B cell (primary cell): ENCODE results near the gene CCNT2. TPM values are rescaled to one million over a fixed set of nuclear protein-coding genes. Genes with fewer than 3 reads are reported as not detected.
"Not testable (repeated sequence)": the region's sequence is repeated elsewhere in the genome, so short reads cannot be mapped to it uniquely, and the experiment has no call there.

Source experiments
- ATAC-seq: fragments of 200-7000 bp; cut with Tn5 transposase; one replicate; pipeline ENCODE4 v1.10.0; 2021; ENCODE audit warnings: low read depth, mild to moderate bottlenecking, moderate number of reproducible peaks, moderate library complexity
- CTCF ChIA-PET: fragments of 350-600 bp; sonication (Branson Sonifier 250); formaldehyde crosslinking; loops from one replicate; lab custom pipeline; 2021; ENCODE audit warnings: antibody characterized with exemption, inconsistent platforms; lab: Charles Lee
- POLR2A ChIA-PET: fragments of 350-600 bp; sonication (Branson Sonifier 250); formaldehyde crosslinking; loops from one replicate; lab custom pipeline; 2021; ENCODE audit warnings: antibody characterized with exemption; lab: Charles Lee
- DNase-seq: peaks from one replicate; pipeline ENCODE4 v3.0.0; 2013
- H2AFZ ChIP-seq: 2 replicates; pipeline ENCODE4 v1.6.1; 2012; ENCODE audit warnings: mild to moderate bottlenecking, low read depth, low read length; ENCODE audit not compliant: insufficient read depth, poor library complexity, severe bottlenecking
- H3K27ac ChIP-seq, 2 donors: 1 replicate in 1 of 2; 2 replicates in 1 of 2; pipeline ENCODE4 v1.5.1; 2012 to 2013; ENCODE audit warnings: low read length in 2 of 2, mild to moderate bottlenecking in 2 of 2, moderate library complexity in 1 of 2
- H3K27me3 ChIP-seq, 4 experiments: fragments of 200-600 bp in 1 of 4; sonication (generic) in 1 of 4; replicated peaks in 1 of 4; 1 replicate in 2 of 4; 2 replicates in 2 of 4; pipeline versions ENCODE4 v1.6.1 to v1.7.0; 2013 to 2016; ENCODE audit warnings: low read length in 3 of 4, mild to moderate bottlenecking in 2 of 4, mixed read lengths in 1 of 4, moderate library complexity in 1 of 4; ENCODE audit not compliant: insufficient read depth in 4 of 4, control insufficient read depth in 3 of 4; ENCODE audit errors: control extremely low read depth in 1 of 4
- H3K36me3 ChIP-seq, 2 experiments: replicated peaks in 1 of 2; 1 replicate in 1 of 2; 2 replicates in 1 of 2; pipeline versions ENCODE4 v1.6.1 to v1.7.1; 2013; ENCODE audit warnings: low read length in 1 of 2; ENCODE audit not compliant: insufficient read depth in 2 of 2, control insufficient read depth in 1 of 2; ENCODE audit errors: control extremely low read depth in 1 of 2, extremely low read depth in 1 of 2
- H3K4me1 ChIP-seq, 2 donors: fragments of 200-600 bp in 1 of 2; sonication (generic) in 1 of 2; 1 replicate in 1 of 2; 2 replicates in 1 of 2; pipeline versions ENCODE4 v1.5.1 to v1.6.1; 2013 to 2017; ENCODE audit warnings: low read length in 2 of 2; ENCODE audit not compliant: control insufficient read depth in 2 of 2, insufficient read depth in 2 of 2
- H3K4me2 ChIP-seq: replicated peaks from 2 replicates; pipeline ENCODE3; 2012; ENCODE audit warnings: mild to moderate bottlenecking, low read depth, low read length; ENCODE audit not compliant: poor library complexity, severe bottlenecking
- H3K4me3 ChIP-seq, 5 experiments: fragments of 200-600 bp in 1 of 5; sonication (generic) in 1 of 5; 1 replicate in 3 of 5; 2 replicates in 2 of 5; pipeline versions ENCODE4 v1.5.1 to v1.7.0; 2011 to 2016; ENCODE audit warnings: low read length in 4 of 5, mild to moderate bottlenecking in 4 of 5, low read depth in 2 of 5, control low read depth in 1 of 5, moderate library complexity in 1 of 5; ENCODE audit not compliant: insufficient read depth in 1 of 5; ENCODE audit errors: control extremely low read depth in 1 of 5, extremely low read depth in 1 of 5
- H3K79me2 ChIP-seq: fragments of 200-600 bp; sonication (generic); one replicate; pipeline ENCODE4 v1.6.0; 2016; ENCODE audit warnings: low read length; ENCODE audit not compliant: control insufficient read depth, insufficient read depth
- H3K9ac ChIP-seq: fragments of 200-600 bp; sonication (generic); 2 replicates; pipeline ENCODE4 v1.6.1; 2017; ENCODE audit warnings: mild to moderate bottlenecking, low read length, moderate library complexity
- H3K9me3 ChIP-seq, 3 donors: one replicate each; pipeline versions ENCODE4 v1.6.1 to v1.7.1; 2013; ENCODE audit warnings: low read length in 2 of 3; ENCODE audit not compliant: control insufficient read depth in 2 of 3, insufficient read depth in 1 of 3; ENCODE audit errors: control extremely low read depth in 1 of 3
- H4K20me1 ChIP-seq: 2 replicates; pipeline ENCODE4 v1.6.0; 2012; ENCODE audit warnings: mild to moderate bottlenecking, low read length; ENCODE audit not compliant: insufficient read depth, control insufficient read depth, poor library complexity, severe bottlenecking
- H3K27ac Mint-ChIP-seq: one replicate; pipeline ENCODE4 v1.8.0; 2021; ENCODE audit warnings: mixed read lengths
- H3K27me3 Mint-ChIP-seq: one replicate; pipeline ENCODE4 v1.8.0; 2021; ENCODE audit warnings: mixed read lengths
- H3K4me1 Mint-ChIP-seq: one replicate; pipeline ENCODE4 v1.8.0; 2021; ENCODE audit warnings: mixed read lengths
- H3K4me3 Mint-ChIP-seq: one replicate; pipeline ENCODE4 v1.8.0; 2021; ENCODE audit warnings: mixed read lengths
- H3K9me3 Mint-ChIP-seq: one replicate; pipeline ENCODE4 v1.8.0; 2022; ENCODE audit warnings: mixed read lengths; ENCODE audit not compliant: insufficient read depth
- CTCF ChIP-seq: fragments of 200-600 bp; IDR thresholded peaks from one replicate; pipeline ENCODE4 v1.8.0; 2022; ENCODE audit warnings: antibody characterized with exemption, mild to moderate bottlenecking
- WGBS: methylation state at CpG from one replicate; pipeline ENCODE4 v1.1.5; 2013; ENCODE audit warnings: missing lambda C conversion rate; ENCODE audit not compliant: insufficient coverage; 5-methylcytosine and 5-hydroxymethylcytosine counted together
- intact Hi-C: fragments of 100-400 bp; cut with micrococcal nuclease; formaldehyde crosslinking; loops from one replicate; pipeline ENCODE4 v1.10.0; 2022
- polyA plus RNA-seq: library from polyadenylated mRNA; depleted of rRNA; stranded (reverse); fragments of >200 nt; gene quantifications from 2 replicates; pipeline ENCODE4 v1.2.3, GENCODE V29; 2012
- total RNA-seq, 2 donors: library from RNA; stranded (reverse); fragments of 120-200 nt in 1 of 2; gene quantifications; 1 replicate in 1 of 2; 2 replicates in 1 of 2; pipeline versions ENCODE4 v1.2.3 to v1.2.4, GENCODE V29; 2013 to 2022

The CCNT2 gene
- total and polyA plus RNA-seq, 2 donors (not counting 1 experiment from before 2014, with no cell fraction given), result 17.4 to 86.7 TPM

DNA sequence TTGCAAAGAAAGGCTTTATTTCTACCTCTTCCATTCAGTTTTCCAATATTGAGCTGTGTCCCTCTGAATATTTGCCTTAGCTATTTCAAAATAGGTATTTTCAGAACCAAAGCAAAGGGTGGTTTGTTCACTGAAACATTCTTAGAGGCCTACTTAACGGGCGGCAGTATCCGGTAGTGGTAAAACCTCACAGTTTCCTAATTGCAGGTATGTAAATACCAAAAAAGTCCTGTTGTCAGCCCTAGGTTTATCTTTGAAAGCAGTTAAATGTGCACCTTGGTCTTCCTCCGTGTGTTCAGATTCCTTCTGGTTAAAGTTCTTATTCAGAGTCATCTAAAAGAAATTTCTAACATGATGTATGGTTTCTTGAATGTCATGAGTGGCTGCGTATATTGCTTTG is 38.9 kb downstream of the CCNT2 start:
- no peaks in the 10 kb centered on the region for H3K4me1 ChIP-seq
- 60% methylated on average over 1 of the region's 5 CpGs for WGBS
- POLR2A ChIA-PET, result no interaction called here
- H3K27ac ChIP-seq, result no peak overlapping the region
- ATAC-seq, result no peak
- H3K4me3 ChIP-seq, result no peak overlapping the region
- no peaks in the 10 kb centered on the region for H3K27me3 ChIP-seq
- no peaks in the 10 kb centered on the region for H3K9me3 Mint-ChIP-seq
- no peak for TF ChIP-seq CTCF
- CTCF ChIA-PET, result interaction anchor here (0.5 kb wide), 1 partner anchor 28 kb away, joined by 4 read pairs; no protein-coding TSS in a partner anchor
- no peaks in the 10 kb centered on the region for H3K27me3 Mint-ChIP-seq
- no peak for DNase-seq
- H3K4me2 ChIP-seq, result no peak overlapping the region
- no peak overlapping the region for H3K27ac Mint-ChIP-seq
- H3K79me2 ChIP-seq, result no peaks in the 10 kb centered on the region
- no peaks in the 10 kb centered on the region for H3K4me1 Mint-ChIP-seq
- intact Hi-C loops, result no loop called here
- H2AFZ ChIP-seq, result no peak overlapping the region
- no peak overlapping the region for H3K4me3 Mint-ChIP-seq
- H3K9ac ChIP-seq, result no peak overlapping the region
- H3K9me3 ChIP-seq, result no peaks in the 10 kb centered on the region
- H3K36me3 ChIP-seq, result peaks cover 17 to 50% of the 10 kb centered on the region in 2 experiments
- H4K20me1 ChIP-seq, result no peaks in the 10 kb centered on the region

- H3K27ac ChIP-seq, H3K4me2 ChIP-seq, intact Hi-C loops, CTCF ChIA-PET, H3K9ac ChIP-seq, H3K4me1 Mint-ChIP-seq, H3K27me3 Mint-ChIP-seq, H3K27ac Mint-ChIP-seq, DNase-seq, POLR2A ChIA-PET, H3K4me1 ChIP-seq, ATAC-seq, H3K4me3 ChIP-seq, H2AFZ ChIP-seq, H3K9me3 ChIP-seq, H3K4me3 Mint-ChIP-seq, H4K20me1 ChIP-seq, H3K9me3 Mint-ChIP-seq, H3K79me2 ChIP-seq, H3K36me3 ChIP-seq, H3K27me3 ChIP-seq: not testable (repeated sequence)
- 41% methylated on average over 8 of the region's 10 CpGs for WGBS
Observed at GRCh38 chr2:134967166-134967565, 48.5 kb downstream of the CCNT2 start.
